Hepatocyte (in vitro differentiated cells): ENCODE results near the gene PDE3B.

ENCODE experiments used
- CTCF ChIP-seq: fragments of 200-600 bp; sonication (generic); IDR thresholded peaks from 2 replicates; pipeline ENCODE4 v1.5.1; 2016; ENCODE audit warnings: antibody characterized with exemption, mild to moderate bottlenecking; ENCODE audit not compliant: poor library complexity
- EZH2 ChIP-seq: fragments of 200-600 bp; sonication (generic); IDR thresholded peaks from 2 replicates; pipeline ENCODE4 v1.6.1; 2016; ENCODE audit warnings: antibody characterized with exemption, mild to moderate bottlenecking, borderline replicate concordance
- EZH2phosphoT487 ChIP-seq: fragments of 200-600 bp; sonication (generic); IDR thresholded peaks from one replicate; pipeline ENCODE4 v1.6.1; 2018; ENCODE audit warnings: antibody characterized with exemption, mild to moderate bottlenecking, low read depth, moderate library complexity; ENCODE audit not compliant: unreplicated experiment, severe bottlenecking

GRCh38 chr11:14881576-14882193 lies 238.1 kb downstream of the PDE3B start:
- no peak for TF ChIP-seq CTCF
- TF ChIP-seq EZH2phosphoT487: no peak
- no peak for TF ChIP-seq EZH2
